Fibroblast of villous mesenchyme (primary cell): ENCODE measurements around the gene THEM4. TPM values are rescaled to one million over a fixed set of nuclear protein-coding genes. Genes with fewer than 3 reads are reported as not detected.

Experiments used
- DNase-seq: peaks from one replicate; pipeline ENCODE4 v3.0.0-alpha.2; 2010; ENCODE audit warnings: low read depth
- H3K4me3 ChIP-seq: 2 replicates; pipeline ENCODE4 v1.5.1; 2011; ENCODE audit warnings: low read depth, mild to moderate bottlenecking, low read length
- total RNA-seq: library from RNA; depleted of rRNA; stranded (reverse); fragments of >200 nt; gene quantifications from 2 replicates; pipeline ENCODE4 v1.2.3, GENCODE V29; 2012
- TF ChIP-seq, protein P1 (sequence below): IDR thresholded peaks from 2 replicates; pipeline ENCODE4 v1.5.1; 2012; ENCODE audit warnings: low read depth, mild to moderate bottlenecking, low read length; ENCODE audit not compliant: insufficient read depth

Gene THEM4
- total RNA-seq, 1 donor = 9.1 TPM

DNA sequence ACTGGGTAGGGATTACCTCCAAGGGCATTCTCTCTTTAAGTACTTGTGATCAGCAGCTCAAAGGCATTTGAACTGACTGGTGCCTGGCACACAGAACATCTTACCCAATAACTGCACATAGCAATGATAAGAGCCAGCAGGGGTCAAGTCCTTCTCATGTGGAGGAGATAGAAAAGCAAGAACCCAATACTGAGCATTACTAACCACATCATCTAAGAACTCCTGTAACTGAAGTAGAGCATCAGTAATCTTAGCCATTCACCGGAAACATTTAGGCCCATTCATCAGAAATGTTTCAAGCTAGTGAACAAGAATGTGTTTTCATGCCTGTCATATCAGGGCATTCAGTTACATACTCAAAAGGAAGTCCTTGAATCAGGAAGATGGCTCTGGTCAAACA, 33.6 kb upstream of the THEM4 start:
- peak; percentile 28 for DNase-seq
- no peak overlapping the region for H3K4me3 ChIP-seq
- TF ChIP-seq, protein P1, sequence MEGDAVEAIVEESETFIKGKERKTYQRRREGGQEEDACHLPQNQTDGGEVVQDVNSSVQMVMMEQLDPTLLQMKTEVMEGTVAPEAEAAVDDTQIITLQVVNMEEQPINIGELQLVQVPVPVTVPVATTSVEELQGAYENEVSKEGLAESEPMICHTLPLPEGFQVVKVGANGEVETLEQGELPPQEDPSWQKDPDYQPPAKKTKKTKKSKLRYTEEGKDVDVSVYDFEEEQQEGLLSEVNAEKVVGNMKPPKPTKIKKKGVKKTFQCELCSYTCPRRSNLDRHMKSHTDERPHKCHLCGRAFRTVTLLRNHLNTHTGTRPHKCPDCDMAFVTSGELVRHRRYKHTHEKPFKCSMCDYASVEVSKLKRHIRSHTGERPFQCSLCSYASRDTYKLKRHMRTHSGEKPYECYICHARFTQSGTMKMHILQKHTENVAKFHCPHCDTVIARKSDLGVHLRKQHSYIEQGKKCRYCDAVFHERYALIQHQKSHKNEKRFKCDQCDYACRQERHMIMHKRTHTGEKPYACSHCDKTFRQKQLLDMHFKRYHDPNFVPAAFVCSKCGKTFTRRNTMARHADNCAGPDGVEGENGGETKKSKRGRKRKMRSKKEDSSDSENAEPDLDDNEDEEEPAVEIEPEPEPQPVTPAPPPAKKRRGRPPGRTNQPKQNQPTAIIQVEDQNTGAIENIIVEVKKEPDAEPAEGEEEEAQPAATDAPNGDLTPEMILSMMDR = no peak

DNA sequence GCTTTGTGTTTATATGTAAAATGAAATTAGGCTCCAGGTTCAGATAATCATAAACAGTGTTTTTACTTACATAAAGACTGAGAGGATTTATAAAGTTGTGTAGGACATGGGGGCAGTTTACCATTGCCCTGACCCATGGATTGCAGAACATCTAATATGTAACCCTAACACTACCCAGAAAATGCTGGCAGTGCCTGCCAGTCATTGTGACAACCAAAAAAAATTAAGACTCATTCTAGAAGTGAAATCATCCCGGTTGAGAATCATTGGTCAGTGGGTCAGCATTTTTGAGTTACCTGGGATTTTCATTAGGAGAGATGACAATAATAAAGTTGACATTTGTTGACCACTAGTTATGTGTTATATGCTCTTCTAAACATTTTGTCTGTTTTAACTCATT, 31.2 kb upstream of the THEM4 start:
- no peak for DNase-seq
- TF ChIP-seq, protein P1 = no peak
- H3K4me3 ChIP-seq = no peak overlapping the region

DNA sequence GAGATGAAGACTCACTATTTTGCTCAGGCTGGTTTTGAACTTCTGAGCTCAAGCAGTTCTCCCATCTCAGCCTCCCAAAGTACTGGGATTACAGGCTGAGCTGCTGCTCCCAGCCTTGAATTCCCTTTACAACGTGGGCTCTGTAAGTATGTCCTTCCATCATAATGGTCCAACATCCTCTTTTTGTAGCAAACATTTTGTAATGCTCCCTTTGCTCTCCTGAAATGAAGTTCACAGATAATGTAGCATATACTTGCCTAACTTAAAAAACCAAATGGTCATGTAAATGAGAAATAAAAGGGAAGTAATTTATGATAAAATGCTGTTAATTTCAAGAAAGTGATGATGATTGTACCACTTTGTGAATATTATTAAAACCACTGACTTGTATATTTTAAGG, 30.5 kb upstream of the THEM4 start:
- TF ChIP-seq, protein P1 = no peak
- DNase-seq = no peak
- H3K4me3 ChIP-seq = no peak overlapping the region

DNA sequence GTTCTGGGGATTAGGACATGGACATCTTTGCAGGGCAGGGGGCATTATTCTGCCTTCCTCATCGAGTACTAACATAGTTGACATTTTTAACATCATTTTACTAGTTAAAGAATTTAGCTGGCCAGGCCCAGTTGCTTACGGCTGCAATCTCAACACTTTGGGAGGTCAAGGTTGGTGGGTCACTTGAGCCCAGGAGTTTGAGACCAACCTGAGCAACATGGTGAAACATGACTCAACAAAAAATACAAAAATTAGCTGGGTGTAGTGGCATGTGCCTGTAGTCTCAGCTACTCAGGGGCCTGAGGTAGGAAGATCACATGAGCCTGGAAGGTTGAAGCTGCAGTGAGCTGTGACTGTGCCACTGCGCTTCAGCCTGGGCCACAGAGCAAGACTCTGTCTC, 29.8 kb upstream of the THEM4 start:
- no peak for DNase-seq
- H3K4me3 ChIP-seq = no peak overlapping the region
- TF ChIP-seq, protein P1 = no peak

DNA sequence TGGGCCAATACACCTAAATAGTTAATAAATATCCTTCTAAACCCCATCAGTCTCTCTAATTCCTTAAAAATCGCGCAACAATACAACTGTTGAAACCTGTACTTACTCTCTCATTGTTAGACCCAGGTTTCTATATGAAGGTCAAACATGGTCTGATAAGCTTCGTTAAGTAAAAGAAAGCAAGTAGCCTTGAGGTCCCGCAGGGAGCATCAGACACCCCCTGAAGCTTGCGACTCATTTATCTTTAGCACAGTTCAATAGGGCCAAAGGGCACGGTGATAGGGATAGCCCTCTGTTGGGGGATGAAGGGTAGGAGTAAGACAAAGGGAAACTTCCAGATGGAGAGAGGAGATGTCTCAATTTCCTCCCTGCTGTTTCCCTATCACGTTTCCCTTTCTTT, 27.3 kb upstream of the THEM4 start:
- DNase-seq = no peak
- no peak overlapping the region for H3K4me3 ChIP-seq
- TF ChIP-seq, protein P1 = no peak

DNA sequence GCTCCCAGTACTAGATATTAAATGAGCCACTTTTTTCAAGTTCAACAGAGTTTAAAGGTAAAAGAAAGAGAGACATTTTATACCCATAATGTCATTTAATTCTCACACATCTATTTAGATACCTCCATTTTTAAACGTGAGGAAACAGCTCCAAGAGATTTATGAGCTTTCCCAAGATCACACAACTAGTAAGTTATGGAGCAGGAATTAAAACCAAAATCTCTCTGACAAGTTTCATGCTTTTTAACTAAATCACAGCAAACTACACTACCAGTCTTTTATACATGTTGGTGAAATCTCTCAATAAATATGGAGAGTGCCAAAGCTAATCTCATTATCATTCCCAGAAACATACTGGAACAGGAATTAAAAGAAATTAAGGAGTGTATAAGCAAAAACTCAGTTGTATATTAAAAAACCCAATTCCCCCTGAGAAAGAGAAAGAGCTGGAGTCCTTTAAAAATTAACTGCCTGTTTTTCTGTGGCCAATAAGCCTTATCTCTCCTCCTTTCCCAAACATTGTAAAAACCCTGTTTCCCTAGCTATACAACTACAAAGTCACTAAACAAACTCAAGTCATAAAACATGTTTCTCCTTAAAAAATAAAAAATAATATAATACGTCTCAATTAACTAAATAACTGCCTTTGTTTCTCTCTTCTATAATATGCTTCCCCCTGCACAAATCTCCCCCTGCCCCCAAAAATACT, 26.7 kb upstream of the THEM4 start:
- TF ChIP-seq, protein P1 = no peak
- DNase-seq = peak; percentile 42
- H3K4me3 ChIP-seq = no peak overlapping the region

DNA sequence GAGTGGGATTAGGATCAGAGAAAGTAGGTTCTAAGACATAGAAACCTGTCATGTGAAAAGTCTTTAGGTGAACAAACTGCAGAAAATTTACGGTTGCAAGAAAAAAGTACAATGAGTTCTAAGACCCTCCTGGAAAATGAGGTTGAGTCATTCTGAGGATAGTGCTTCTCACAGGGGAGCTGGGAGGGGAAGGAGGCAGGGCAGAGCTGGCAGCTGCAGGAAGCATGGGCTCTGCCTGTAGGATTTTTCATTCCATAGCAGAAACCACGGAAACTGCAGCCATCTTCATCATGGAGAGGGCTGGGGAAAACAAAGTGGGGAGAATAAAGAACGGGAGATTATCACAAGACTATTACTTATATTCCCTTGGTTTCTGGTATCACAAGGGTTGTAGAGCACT, 25.8 kb upstream of the THEM4 start:
- peak; percentile 23 for DNase-seq
- TF ChIP-seq, protein P1 = no peak

More for the DNA sequence above, 25.8 kb upstream of the THEM4 start:
- H3K4me3 ChIP-seq = no peak overlapping the region
